Measurements from ENCODE around the gene C16orf96. TPM values are rescaled to one million over a fixed set of nuclear protein-coding genes. Genes with fewer than 3 reads are reported as not detected.
A peak's percentile ranks its signal among the peaks of the same experiment; 100 is the strongest.

Gene C16orf96
- total RNA-seq, 1 donor from 2014 or later, result 0.05 TPM

DNA sequence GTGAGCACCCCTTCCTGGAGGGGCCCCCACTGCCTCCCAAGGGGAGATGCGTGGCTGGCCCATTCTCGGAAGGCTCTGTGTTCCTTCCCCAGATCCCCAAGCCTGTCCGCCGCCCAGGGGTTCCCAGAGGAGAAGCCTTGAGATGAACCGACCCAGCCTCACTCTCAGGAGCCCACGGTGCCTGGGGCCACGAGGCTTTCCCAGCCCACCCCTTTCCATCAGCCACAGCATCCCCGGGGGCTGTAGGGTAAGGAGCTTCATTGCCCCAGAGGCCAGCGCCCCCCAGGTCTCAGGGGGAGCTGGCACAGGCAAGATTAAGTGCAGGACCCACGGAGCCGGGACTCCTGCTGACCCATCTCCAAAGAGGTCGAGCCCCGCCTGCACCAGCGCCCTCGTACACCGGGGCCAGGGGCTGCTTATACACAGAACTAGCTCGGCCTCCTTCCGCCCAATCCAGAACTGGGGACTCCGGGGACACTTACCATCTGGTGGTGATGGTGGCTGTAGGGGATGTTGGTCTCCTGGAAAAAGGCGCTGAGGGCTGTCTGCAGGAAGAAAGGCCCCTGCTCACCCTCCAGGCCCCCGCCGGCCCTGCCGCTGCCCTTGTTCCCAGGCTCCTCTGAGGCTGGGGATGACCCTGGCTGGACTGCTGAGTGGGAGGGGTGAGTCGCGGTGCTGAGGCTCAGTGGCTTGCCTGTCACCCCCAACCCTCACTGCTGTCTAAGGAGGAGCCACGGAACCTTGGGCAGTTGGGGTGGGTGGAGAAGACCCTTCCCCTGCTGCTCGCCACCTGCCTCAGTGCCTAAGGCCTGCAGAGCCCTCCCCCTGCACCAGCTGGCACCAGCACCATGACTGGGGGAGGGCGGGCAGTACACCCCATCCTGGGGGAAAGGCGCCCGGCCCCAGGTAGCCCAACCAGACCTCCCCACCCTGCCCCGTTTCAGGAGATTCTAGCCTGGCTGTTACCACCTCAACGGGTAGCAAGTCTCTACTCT is 54.2 kb downstream of the C16orf96 start:
- ATAC-seq (no peak), DNase-seq (ENCODE audit: missing footprints) (no peak)
- intact Hi-C loops (cut with DNase I), result no loop called here

DNA sequence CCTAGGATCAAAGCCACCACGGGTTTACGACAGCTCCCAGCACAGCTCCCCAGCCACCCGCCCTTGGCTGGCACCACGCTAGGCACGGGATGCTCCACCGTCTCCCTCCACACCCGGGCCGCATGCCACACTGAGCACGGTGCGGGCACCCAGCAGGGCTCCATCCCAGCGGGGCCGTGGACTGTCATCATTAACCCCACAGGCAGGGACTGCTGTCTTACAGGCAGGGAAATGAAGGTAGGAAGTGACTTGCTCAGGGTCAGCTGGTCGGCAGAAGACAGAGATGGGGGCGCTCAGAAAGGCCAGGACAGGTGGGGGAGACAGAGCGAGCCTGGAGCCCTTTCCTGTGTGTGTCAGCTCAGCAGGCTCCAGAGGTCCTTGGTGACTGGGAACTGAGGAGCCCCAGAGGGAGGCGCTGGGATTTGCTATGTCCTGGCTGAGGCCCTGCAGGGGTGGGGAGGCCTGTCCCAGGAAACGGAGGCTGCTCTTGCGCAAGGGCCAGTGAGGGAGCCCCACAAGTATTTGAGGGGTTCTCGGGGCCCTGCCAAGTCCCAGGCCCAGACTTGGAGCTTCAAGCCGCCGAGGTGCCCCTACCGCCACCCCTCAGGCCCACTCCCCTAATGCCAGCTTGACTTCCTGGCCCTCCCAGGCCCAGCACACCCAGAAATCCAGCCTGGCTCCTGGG is 55.3 kb downstream of the C16orf96 start:
- no peak for ATAC-seq
- no peak for DNase-seq (ENCODE audit: missing footprints)
- intact Hi-C loops (cut with DNase I), result no loop called here

DNA sequence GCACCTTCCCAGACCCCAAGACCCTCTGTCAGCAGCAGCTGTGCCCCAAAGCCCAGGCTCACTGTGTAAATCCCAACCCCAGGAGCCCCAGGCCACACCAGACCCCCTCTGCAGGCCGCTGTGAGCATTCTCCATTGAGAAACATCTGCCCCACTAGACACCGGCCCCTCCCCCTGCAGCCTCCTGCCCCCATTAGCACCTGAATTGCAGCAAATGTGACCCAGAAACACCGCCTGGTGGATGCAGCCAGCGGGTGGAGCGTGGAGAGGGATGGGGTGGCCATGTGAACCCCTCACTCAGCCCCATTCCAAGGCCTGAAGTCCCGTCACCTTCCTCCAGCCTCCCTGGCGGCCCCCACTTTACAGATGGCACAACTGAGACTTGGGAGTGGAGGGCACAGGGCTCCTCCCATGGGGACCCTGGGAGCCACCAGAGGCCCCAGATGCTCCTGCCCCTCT is 56.4 kb downstream of the C16orf96 start:
- intact Hi-C loops (cut with DNase I), result no loop called here

DNA sequence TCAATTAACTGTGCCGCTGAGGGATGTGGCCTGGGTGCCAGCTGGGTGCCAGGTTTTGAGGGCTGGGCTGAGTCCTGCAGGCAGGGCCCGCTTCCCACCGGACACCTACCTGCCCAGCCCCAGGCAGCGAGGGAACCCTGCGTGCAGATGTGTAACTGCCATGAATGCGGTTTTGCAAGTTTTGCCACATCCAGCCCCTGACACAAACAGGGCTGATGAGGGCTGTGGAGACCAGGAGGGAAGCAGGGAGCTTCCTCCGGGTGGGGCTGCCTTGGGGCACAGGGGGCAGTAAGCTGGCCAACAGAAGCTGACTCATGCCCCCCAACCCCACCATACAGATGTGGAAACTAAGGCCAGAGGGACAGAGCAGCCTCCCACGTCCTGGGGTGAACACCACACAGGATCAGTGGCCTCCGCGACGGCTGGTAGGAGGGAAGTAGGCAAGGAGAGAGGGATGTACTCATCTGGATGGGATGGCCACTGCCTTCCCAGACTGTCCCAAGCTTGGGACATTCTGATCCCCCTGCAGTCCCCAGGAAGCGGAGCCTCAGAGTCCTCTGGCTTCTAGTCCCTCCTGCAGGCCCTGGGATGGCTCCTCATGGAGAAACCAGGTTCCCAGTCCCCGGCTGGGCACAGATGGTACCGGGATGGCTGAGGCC is 57.0 kb downstream of the C16orf96 start:
- DNase-seq (ENCODE audit: missing footprints) (no peak), ATAC-seq (no peak)

More for the DNA sequence above, 56.4 kb downstream of the C16orf96 start:
- DNase-seq (ENCODE audit: missing footprints) (no peak), ATAC-seq (no peak)

DNA sequence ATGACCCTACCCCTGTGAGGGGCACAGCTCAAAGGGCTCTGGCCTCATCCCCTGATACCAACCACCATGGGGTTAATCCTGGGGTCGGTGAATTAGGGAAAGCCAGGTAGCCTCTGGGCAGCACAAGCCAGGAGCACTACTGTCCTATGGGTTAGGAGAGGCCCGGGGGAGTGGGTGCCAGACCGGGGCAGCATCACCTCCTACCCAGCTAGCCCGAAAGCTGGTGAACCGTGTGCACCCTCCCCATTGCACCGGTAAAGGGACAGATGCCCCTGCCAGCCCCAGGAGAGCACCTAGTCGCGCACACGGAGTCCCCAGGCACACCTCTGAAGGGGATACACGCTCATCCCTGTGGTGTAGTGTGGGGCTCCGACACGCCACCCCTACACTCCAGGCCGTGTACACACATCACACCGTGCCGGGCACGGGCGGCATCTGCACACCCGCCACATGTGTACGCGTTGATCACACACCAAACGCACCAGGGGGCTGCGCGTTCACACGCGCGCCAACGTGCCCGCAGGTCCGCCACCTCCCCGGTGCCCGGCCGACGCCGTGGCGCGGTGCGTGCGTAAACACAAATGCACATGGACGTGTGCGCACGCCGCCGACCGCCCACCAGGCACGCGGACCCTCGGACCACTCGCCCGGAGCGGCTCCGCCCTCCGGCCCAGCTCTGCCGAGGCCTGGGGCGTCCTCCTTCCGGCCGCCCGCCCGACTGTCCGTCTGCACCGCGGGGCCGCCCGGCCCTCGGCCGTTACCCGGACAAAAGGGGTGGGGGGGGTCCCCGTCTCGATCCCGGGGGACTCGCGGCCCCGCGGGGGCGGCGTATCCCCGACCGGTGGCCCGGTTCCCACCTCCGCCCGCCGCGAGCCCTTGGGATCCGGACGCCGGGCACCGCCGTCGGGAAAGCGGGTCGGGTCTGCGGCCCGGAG is 57.8 kb downstream of the C16orf96 start:
- ATAC-seq (no peak), DNase-seq (ENCODE audit: missing footprints) (peak; percentile 78)
- intact Hi-C loops (cut with DNase I), result no loop called here

More for the DNA sequence above, 57.0 kb downstream of the C16orf96 start:
- intact Hi-C loops (cut with DNase I), result no loop called here

DNA sequence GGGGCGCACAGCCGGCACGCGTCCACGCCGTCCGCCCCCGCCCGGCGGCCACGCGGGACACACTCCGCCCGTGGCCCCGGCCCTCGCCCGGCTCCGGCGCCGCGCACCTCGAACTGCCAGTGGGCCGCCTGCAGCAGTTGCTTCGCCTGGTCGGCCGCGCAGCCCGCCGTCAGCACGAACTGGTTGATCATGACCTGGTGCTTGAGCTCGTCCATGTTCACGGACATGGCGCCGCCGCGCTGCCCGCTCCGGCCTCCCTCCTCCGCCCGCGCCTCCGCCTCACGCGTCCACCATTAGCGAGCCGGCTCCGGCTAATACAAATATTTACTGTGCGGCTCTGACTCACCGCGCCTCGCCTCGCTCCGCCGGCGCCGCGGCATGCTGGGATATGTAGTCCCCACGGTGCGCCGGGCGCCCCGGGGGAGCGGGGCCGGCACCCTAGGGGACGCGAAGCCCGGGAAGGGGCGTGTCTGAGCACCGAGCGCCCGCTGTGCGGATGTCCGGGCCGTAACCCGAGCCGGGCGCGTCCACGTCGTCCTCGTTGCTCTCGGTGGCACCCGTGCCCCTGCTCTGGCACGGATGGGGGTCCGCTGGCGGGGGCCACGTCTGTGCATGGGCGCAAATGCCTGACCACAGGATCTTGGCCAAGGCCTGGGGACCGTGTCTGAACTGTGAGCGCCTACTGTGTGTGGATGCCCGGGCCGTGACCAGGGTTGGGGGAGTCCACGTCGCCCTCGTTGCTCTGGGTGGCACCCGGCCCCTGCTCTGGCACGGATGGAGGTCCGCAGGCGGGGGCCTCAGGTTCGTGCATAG is 58.6 kb downstream of the C16orf96 start, which contains the start of gene UBALD1:
Gene UBALD1 (minus strand): TSS at position 318 of the 813 bp plus-strand sequence. CDS start 91 bp downstream, at position 227.
- DNase-seq (ENCODE audit: missing footprints), result peak; percentile 95
- intact Hi-C loops (cut with DNase I), result no loop called here
- ATAC-seq, result peak; percentile 74

DNA sequence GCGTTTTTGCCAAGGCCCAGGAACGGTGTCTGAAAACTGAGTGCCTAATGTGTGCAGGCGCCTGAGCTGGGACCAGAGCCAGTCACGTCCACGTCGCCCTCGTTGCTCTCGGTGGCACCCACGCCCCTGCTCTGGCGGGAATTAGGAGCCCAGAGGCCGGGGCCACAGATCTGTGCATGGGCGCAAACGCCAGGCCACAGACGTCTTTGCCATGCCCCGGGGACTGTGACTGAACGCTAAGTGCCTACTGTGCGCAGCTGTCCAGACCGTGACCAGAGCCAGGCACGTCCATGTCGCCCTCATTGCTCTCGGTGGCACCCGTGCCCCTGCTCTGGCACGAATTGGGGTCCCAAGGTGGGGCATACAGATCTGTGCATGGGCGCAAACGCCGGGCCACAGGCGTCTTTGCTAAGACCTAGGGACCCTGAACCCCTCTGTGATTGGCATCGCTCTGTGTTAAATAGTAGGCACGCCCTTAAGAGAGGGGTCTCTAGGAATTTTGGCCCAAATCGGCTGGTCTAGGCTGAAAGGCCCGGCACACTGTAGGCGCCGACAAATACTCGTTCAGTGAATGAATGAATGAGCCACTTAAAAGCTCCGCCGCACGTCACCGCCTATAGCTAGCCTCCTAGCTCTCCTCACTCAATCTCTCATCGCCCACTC is 59.4 kb downstream of the C16orf96 start:
- no peak for ATAC-seq
- intact Hi-C loops (cut with DNase I), result no loop called here
- DNase-seq (ENCODE audit: missing footprints), result no peak

DNA sequence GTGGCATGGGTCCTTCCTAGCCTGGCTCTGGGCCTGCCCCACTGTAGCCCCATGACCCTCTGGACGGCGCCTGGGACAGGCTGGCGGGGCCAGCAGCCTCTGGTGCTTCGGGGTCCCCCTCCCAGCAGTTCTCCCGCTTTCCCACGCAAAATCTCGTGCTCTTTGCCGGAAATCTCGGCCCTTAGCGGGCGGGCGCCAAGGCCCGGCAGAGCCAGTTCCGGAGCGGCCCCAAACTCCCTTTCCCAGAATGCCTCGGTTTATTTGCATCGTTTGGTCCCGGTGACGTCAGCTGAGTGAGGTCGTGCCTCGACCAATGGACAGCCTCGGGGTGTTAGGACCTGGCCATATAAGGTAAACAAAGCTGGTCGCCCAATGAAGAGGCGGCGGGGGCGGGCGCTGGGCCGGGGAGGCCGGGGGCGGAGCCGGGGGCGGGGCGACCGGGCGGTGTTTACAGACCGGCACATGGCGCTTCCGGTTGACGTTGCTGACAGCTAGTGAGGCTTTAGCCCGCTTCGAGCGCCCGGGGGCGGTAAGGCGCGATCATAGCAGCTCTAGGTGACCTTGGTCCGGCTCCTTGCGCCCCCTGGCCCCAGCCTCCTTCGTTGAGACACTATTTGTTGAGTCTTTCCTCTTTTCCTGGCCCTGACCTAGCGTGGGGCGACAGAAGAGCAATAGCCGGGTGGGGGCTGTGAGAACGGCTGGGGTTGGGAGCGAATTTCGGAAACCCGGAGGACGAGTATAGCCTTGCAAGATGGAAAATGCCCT is 60.1 kb downstream of the C16orf96 start:
- intact Hi-C loops (cut with DNase I), result no loop called here

DNA sequence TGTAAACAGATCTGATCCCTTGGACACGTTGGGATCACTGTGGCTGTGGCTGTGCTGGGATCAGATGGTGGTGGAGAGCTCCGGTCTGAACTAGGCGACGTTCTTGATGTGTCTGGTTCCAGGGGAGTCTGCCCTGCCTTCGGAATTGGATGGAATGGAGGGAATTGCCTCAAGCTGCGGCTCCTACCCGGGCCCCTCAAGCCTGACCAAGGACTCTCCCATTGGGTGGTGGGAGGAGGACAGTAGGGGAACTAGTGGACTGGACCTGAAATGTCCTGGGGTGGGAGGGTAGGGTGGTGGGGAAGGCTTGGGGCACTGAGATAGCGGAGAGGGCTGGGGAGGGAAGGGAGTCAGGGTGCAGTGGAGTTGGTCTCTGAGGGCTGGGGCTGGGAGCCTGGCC is 61.7 kb downstream of the C16orf96 start:
- DNase-seq (ENCODE audit: missing footprints) (no peak), ATAC-seq (no peak)
- intact Hi-C loops (cut with DNase I), result no loop called here

More for the DNA sequence above, 60.1 kb downstream of the C16orf96 start:
- ATAC-seq, result peak; percentile 92
- DNase-seq (ENCODE audit: missing footprints), result peak; percentile 100

DNA sequence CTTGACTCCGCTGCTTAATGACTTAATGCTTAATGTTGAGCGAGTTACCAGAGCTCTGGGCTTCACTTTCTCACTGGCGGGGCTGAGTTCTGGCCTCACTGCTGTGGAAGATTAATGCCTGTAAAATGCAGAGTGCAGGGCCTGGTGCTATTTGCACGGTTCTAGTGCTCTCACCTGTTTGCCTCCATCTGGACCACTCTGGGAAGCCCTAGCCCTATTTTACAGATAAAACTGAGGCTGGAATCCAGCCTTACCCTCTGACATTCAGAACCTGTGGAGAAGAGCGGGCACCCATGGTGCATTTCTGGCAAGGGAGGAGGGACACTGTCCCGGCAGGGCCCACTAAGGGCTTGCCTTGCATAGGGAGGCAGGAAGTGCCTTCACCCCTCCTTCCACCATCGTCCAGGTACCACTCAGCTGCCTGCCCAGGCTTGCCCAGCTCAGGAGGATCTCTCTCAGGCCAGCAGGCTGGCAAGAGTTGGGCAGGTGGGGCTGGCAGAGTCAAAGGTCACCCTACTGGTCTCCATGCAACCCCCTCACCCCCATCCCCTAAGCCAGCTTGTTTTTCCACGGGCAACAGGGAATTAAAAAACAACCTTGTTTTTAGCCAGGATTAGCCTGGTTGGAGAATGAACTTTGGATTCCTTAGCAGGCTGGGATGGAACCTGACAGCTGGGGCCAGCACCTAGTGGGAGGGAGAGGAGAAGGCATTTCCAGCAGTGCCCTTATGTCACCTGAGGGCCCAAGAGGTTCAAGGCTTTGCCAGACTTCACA is 62.7 kb downstream of the C16orf96 start:
- no peak for ATAC-seq
- intact Hi-C loops (cut with DNase I), result no loop called here
- DNase-seq (ENCODE audit: missing footprints), result no peak

DNA sequence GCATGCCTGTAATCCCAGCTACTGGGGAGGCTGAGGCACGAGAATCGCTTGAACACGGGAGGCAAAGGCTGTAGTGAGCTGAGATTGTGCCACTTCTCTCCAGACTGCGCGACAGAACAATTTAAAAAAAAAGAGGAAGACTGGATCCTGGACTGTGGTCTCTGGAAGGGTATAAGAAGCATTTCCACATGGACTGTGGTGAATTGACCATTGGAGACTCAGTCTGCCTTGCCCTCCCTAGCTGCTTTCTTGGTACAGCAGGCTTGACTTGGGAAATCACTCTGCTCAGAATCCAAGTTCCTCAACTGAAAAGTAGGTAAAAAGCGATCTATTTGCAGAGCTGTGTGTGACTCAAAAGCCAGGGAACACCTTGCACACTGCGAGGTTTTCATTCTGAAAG is 67.5 kb downstream of the C16orf96 start:
- DNase-seq (ENCODE audit: missing footprints) (no peak), ATAC-seq (no peak)
- intact Hi-C loops (cut with DNase I), result loop anchor here (10.0 kb wide), 1 partner anchor 331 kb away; the partner anchor contains the start of gene SEC14L5

DNA sequence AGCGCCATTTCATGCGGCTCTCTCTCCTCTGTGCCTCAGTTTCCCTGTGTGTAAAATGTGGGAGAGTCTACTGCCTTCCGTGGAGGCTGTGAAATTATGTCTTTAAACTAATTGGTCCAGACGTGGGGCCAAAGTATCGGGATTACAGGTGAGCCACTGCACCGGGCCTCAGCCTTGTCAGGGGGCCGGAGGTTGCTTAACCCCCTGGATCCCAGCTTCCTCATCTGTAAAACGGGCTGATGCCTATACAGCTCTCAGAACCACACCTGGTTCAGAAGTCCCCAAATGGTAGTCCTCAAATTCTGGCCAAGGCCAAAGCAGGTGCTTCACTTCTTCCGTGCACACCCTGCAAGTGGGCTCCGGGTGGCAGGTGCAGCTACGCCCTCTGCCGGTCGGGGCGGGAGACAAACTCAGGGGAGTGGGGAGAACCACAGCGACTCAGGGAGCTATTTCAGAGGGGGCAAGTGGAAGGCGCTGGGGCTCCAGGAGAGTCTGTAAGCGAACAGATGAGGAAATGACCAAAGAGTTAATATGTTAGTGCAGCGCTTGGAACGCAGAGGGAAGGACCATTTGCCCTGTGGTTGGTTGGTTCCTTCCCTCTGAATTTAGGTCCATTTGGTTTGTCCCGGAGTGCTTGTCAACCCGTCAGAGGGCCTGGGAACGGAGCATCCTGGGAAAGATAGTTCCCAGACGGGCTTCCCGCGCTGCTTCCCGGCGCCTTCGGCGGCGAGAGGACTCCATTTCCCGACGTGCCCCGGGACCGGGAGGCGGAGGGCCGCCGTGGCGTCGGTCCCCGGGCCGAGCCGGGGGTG is 68.1 kb downstream of the C16orf96 start, which contains the start of gene MGRN1:
Gene MGRN1 (plus strand): TSS at position 812 of the 812 bp plus-strand sequence. CDS start 135 bp downstream, outside the sequence.
- DNase-seq (ENCODE audit: missing footprints) (peak; percentile 95), ATAC-seq (peak; percentile 99)
- intact Hi-C loops (cut with DNase I), result loop anchor here (2.0 to 10.0 kb wide), 2 partner anchors 53 to 331 kb away; partner anchors contain the start of gene SEC14L5

DNA sequence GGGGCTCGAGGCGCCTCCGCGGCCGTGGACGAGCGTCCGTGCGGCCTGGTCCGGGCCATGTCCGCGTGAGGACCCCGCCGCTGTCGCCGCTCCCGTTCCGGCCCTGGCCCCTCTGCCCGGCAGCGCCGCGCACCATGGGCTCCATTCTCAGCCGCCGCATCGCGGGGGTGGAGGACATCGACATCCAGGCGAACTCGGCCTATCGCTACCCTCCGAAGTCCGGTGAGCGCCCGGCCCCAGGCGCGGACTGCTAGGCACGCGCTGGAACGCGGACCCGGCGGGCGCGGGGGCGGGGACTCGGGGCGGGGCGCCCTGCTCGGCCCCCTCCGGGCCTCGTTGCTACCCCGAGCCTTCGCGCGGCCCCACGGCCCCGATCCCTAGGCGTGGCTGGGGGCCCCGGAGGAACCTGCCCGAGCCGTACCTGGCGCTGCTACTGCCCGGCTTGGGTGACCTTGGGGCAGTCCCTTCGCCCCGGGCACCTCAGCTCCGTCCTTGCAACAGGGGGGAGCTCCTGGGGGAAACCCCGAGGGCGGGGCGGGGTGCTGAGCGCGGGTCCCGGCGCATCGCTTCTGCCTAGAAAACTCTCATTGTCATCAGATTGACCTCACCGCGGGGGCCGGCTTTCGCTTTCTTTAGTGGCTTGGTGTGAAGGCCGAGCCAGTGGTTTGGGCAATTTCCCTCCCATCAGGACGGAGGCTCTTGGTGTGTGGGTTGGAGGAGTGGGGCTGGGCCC is 68.9 kb downstream of the C16orf96 start:
- DNase-seq (ENCODE audit: missing footprints), result peak; percentile 89
- intact Hi-C loops (cut with DNase I), result loop anchor here (2.0 to 10.0 kb wide), 2 partner anchors 52 to 330 kb away; partner anchors contain the start of gene SEC14L5
- peak; percentile 25 for ATAC-seq
